H54 (cell line): ENCODE data around the gene ASTN1.

ENCODE experiments used
- DNase-seq: peaks from one replicate; pipeline ENCODE4 v3.0.0; 2011; ENCODE audit warnings: low spot score, mixed read lengths; ENCODE audit not compliant: insufficient read length
- FAIRE-seq: peaks from 3 replicates; lab custom pipeline; 2011; peaks lifted over from hg19 to GRCh38; lab: Jason Lieb, UNC
- POLR2A ChIP-seq: IDR thresholded peaks from 2 replicates; pipeline ENCODE4 v1.6.1; 2011; ENCODE audit warnings: low read depth, mild to moderate bottlenecking, low read length

The ASTN1 gene

GRCh38 chr1:177174921-177175634 is 10.6 kb upstream of the ASTN1 start:
- no peak for TF ChIP-seq POLR2A
- DNase-seq (no peak), FAIRE-seq (no peak)

DNA sequence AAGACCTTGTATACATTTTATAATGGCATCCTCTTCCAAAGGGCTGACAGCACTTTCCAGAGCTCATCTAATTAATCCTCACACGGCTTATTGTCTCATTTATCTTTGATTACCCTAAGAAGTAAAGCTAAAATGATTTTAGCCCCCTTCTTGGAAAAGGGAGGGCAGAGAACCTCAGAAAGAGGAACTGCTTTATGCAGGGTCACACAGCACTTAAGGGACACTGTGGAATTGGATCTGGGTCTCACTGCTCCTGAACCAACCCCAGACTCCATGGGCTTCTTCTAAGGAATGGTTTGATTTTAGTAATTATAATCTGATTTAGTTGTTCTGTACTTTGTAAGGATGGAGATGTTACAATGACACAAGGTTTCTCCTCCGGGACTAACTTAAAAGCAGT is 9.5 kb upstream of the ASTN1 start:
- FAIRE-seq: no peak

GRCh38 chr1:177172866-177173265 is 8.4 kb upstream of the ASTN1 start:
- no peak for TF ChIP-seq POLR2A
- no peak for DNase-seq
- no peak for FAIRE-seq

More for the DNA sequence above, 9.5 kb upstream of the ASTN1 start:
- no peak for TF ChIP-seq POLR2A
- DNase-seq: no peak

DNA sequence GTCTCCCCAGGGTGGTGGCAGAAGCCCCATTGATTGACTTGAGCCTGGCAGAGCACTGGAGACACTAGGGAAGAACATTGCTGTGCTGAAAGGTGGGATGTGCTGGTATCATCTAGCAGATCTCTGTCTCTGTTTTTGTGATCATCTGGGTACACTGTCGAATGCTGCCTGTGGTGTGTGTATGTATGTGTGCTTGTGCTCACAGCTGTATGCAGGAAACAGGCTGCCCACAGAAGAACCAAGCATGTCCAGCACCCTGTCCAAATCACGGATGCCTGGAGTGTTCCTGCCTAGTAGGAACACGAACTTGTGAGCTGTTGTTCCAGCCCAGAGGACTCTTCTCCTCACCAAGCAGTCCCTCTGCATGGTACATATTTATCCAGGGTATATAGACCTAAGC is 7.8 kb upstream of the ASTN1 start:
- TF ChIP-seq POLR2A: no peak
- FAIRE-seq: no peak
- no peak for DNase-seq

DNA sequence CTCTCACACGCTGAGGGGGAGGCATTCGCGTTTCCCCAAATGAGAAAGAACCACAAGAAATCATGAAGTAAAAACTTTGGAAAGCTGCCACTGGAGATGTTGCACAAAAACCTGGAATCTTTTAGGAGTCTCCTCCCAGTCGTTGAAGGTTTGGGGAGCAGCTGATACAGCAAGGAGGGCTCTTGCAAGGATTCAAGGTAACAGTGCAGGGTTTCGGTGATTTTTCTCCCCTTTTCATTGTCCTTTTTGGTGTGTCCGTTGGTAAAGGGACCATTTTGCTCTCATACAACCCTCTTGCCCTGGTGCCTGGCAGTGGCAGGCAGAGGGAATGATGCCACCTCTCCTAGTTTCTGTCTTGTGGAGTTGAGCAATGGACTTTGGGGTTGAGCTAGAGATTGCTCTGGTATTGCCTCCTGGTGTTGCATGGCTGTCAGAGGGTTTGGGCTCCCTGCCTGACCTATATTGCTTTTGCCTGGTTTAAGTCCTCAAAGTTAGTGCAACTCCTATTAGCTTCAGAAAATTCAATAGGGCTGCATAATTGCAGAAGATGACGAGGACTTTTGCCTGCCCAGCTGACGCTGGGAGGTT is 7.1 kb upstream of the ASTN1 start:
- DNase-seq (no peak), FAIRE-seq (no peak)
- no peak for TF ChIP-seq POLR2A

DNA sequence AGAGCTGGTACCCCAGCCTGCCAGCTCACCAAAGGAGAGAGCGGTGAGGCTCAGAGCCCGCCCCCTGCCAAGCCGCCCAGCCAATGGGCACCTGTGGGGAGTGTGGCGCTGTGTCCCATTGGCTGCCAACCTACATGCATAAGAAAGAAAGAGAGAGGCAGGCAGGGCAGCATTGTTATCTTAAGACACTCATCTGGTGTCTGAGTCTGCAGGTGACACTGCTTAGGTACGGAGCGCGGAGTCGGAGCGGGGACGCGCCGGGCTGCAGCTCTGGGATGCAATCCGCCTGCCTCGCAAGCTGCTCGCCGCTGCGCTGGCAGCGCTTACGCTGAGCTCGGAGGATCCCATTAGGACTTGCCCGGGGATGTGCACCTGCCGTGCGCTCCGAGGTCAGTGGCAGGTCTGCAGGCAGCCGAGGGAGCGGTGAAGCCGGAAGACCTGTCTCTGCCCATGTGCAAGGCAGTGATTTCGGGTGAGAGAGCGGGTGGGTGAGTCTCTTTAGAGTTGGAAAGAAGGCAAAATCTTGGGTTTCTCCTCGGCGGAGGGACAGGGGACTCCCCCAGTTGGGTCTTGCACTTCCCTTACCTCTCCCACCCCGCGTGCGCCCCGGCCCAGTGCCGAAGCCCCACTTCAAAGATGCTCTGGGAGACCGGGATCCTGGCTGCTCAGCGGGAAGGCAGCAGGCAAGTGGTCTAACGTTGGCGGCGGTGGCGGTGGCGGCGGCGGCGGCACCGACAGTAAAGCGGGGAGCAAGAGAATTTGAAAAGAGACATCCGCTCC is 6.4 kb upstream of the ASTN1 start, which contains the start of gene BRINP2:
Gene BRINP2 (plus strand): TSS at position 203 of the 780 bp plus-strand sequence. CDS start 58,919 bp downstream, outside the sequence.
- no peak for DNase-seq
- no peak for FAIRE-seq
- TF ChIP-seq POLR2A: no peak

GRCh38 chr1:177165069-177165439 is 542 bp upstream of the ASTN1 start:
- DNase-seq: no peak
- TF ChIP-seq POLR2A: no peak
- no peak for FAIRE-seq

DNA sequence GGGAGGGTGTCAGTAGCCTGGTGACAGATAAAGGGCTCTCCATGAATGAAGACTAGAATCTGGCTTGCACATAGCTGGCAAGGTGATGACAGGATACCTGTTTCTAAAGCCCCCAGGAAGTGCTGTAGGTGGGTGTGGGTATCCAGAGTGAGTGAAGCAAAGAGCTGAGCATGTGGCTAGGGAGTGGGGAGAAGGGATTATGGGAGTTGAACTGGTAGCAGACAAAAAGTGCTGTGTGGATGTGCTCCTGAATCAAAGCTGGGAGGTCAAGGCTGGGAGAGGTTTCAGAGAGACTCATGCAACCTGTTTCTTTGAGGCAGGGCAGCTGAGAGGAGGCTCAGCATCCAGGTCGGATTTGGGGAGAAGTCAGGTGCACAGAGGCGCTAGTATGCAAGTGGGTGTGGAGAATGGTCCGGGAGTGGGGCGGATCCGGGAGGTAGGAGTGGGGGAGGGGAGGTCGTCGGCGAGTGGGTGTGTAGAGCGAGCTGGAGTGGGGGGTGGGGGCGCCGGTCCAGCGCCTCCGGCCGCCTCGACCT is 600 bp downstream of the ASTN1 start:
- FAIRE-seq (no peak), DNase-seq (no peak)
- no peak for TF ChIP-seq POLR2A

DNA sequence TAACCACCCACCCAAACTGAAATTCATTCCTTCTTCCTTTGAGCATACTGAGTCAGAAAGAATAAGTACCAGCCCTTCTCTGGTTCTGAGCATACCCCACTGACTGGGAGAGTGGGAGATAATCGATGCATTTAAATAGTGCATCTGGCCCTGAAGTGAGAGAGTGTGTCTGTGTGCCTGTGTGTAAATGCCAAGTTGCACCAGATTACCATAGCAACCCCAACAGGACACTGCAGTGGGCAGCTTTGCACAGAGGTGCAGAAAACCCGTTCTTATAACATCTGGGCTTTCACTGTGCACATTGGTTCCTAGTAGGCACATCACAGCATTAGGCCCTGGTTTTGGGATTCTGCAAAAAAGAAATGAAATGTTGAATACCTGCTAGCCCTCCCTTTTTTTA is 2.3 kb downstream of the ASTN1 start:
- TF ChIP-seq POLR2A: no peak
- DNase-seq (no peak), FAIRE-seq (no peak)

DNA sequence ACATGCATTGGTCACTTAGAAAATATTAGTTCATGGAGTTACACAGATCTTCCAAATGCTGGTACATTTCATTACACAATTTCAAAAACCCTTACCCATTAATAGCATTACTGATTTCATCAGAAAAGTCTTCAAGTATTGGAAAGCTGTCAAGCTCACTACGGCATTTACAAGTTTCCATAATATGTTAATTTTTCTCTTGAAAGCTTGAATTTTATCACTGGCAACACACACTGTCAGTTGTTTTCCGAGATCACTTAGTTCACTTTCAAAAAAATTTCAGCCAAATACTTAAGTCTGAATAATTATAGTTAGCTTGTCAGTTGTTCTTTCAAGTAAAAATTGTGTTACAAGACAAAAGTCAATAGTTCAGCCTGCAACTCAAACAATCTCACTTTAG is 18.0 kb downstream of the ASTN1 start:
- no peak for TF ChIP-seq POLR2A
- no peak for DNase-seq
- FAIRE-seq: no peak

DNA sequence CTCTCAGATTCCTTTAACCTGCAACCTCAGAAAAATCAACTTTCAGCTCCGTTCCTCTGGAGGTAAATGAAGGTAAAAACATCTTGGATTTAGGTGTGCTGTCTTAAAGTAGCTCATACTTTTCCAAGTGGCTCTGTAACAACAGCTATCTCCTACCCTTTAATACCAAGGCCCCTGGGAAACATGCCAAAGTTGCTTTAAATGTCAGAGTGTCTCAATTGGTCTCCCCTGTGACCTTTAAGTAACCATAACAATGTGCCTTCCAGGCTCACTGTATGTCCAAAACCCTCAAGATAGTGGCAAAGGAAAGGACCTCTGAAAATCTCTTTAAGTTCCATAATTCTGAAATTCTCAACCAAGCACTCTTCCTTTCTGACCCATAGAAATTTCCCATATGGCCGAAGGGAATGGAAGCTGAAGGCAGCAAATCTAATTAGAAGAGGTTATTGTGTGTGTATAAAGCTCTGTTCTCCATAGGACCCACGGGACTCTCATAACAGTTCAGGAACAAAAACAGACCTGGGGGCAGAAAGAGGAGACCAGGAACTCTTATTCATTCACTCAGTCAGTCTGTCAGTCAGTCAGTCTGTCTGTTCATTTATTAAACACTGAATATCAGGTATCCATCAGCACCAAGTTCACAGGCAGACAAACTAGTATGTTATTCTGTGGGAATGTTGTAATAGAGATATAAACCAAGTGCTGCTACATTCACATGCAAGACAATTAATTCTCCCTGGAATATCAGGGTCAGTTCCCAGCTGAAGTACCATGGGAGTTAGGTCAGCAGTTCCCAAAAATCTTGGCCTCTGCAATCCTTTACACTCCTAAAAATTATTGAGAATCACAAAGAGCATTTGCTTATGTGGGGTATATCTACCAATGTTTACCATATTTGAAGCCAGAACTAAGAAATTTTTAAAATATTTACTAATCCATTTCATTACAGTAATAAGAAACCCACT is 19.1 kb downstream of the ASTN1 start:
- no peak for TF ChIP-seq POLR2A
- DNase-seq: no peak
- FAIRE-seq: no peak

DNA sequence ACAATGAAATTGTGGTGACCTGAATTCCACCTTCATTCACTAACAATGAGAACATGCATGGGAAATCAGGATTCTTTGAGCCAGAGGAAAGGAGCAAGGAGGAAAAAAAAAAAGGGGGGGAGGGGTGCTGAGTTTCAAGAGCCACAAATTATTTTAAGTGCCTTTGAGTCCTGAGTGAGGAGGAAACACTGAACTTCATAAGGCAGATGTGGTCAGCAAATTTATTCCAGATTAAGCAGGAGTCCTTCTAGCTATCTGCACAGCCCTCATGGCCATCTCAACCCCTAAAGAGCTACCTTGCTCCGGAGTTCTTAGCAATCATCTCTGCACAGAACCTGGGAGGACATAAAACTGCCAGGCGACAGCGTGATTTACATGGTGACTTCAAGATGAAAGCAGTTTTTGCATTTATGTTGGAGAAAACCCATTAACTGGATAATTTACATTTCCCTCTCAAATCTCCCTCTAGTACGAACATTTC is 21.7 kb downstream of the ASTN1 start:
- no peak for FAIRE-seq
- TF ChIP-seq POLR2A: no peak
- DNase-seq: no peak

- TF ChIP-seq POLR2A: no peak
- DNase-seq (no peak), FAIRE-seq (no peak)
Measured at GRCh38 chr1:177142010-177142409, 22.5 kb downstream of the ASTN1 start.
